Panc1 (cell line): Measurements from ENCODE around the gene C12orf75. TPM values are rescaled to one million over a fixed set of nuclear protein-coding genes. Genes with fewer than 3 reads are reported as not detected.

Experiments
- ATAC-seq: fragments of 200-7000 bp; cut with Tn5 transposase; 2 replicates; pipeline ENCODE4 v1.9.1; 2020; ENCODE audit warnings: mild to moderate bottlenecking, moderate library complexity
- BruUV-seq: library from RNA; stranded (reverse); fragments of 400-500 nt; replicated peaks from 2 replicates; lab custom pipeline; 2021; lab: Mats Ljungman, UMichigan
- CTCF ChIA-PET: fragments of 300-600 bp; sonication (Branson Sonifier 250); formaldehyde crosslinking; loops from one replicate; lab custom pipeline; 2022; ENCODE audit warnings: antibody characterized with exemption; lab: Charles Lee
- POLR2A ChIA-PET: fragments of 300-600 bp; sonication (Branson Sonifier 250); formaldehyde crosslinking; loops from one replicate; lab custom pipeline; 2022; ENCODE audit warnings: antibody characterized with exemption; lab: Charles Lee
- DNase-seq: peaks from one replicate; pipeline ENCODE4 v3.0.0-alpha.2; 2010; ENCODE audit warnings: low read depth, low spot score
- H3K27ac ChIP-seq: 2 replicates; pipeline ENCODE4 v1.5.1; 2011; ENCODE audit warnings: mild to moderate bottlenecking, low read length, inconsistent platforms
- H3K27me3 ChIP-seq: fragments of 200-500 bp; sonication (Bioruptor generic); 2 replicates; pipeline ENCODE4 v1.6.0; 2014; ENCODE audit warnings: low read length, inconsistent platforms; ENCODE audit not compliant: control insufficient read depth, insufficient read depth
- H3K36me3 ChIP-seq: fragments of 200-500 bp; sonication (Bioruptor generic); 2 replicates; pipeline ENCODE4 v1.5.1; 2014; ENCODE audit warnings: inconsistent platforms, mild to moderate bottlenecking, low read length, moderate library complexity; ENCODE audit not compliant: control insufficient read depth, insufficient read depth
- H3K4me1 ChIP-seq: 2 replicates; pipeline ENCODE4 v1.5.1; 2011; ENCODE audit warnings: inconsistent platforms, mild to moderate bottlenecking, low read length, moderate library complexity; ENCODE audit not compliant: control insufficient read depth, insufficient read depth
- H3K4me3 ChIP-seq, 2 experiments: 2 replicates each; pipeline ENCODE4 v1.5.1; 2011 to 2012; ENCODE audit warnings: low read depth in 2 of 2, low read length in 2 of 2, mild to moderate bottlenecking in 2 of 2, inconsistent platforms in 1 of 2, moderate library complexity in 1 of 2
- H3K9me3 ChIP-seq: fragments of 200-500 bp; sonication (Bioruptor generic); 2 replicates; pipeline ENCODE4 v1.5.1; 2014; ENCODE audit warnings: low read depth, mild to moderate bottlenecking, inconsistent platforms, low read length, moderate library complexity; ENCODE audit not compliant: control insufficient read depth, insufficient read depth
- CTCF ChIP-seq: fragments of 450-650 bp; IDR thresholded peaks from 2 replicates; pipeline ENCODE4 v1.5.1; 2017; ENCODE audit warnings: mild to moderate bottlenecking
- POLR2AphosphoS5 ChIP-seq: IDR thresholded peaks from 2 replicates; pipeline ENCODE4 v1.6.1; 2012; ENCODE audit warnings: mild to moderate bottlenecking, low read depth, low read length, moderate library complexity
- REST ChIP-seq, 2 experiments: IDR thresholded peaks; 2 replicates each; pipeline ENCODE4 v1.6.1; 2011 to 2012; ENCODE audit warnings: low read depth in 2 of 2, control low read depth in 1 of 2, low read length in 1 of 2, mild to moderate bottlenecking in 1 of 2, moderate library complexity in 1 of 2; ENCODE audit not compliant: insufficient read depth in 1 of 2
- SIN3A ChIP-seq: IDR thresholded peaks from 2 replicates; pipeline ENCODE4 v1.6.1; 2012; ENCODE audit warnings: low read depth, mild to moderate bottlenecking, low read length, moderate library complexity, borderline replicate concordance; ENCODE audit not compliant: insufficient read depth
- TCF7L2 ChIP-seq: IDR thresholded peaks from 2 replicates; pipeline ENCODE4 v1.6.1; 2011; ENCODE audit warnings: mild to moderate bottlenecking, low read depth, low read length, inconsistent platforms
- in situ Hi-C: cut with HindIII; loops from 2 replicates; pipeline ENCODE4 v1.10.0; 2016; ENCODE audit warnings: low sequenced_read_pairs, low pct_unique_long_range_greater_than_20kb
- intact Hi-C: fragments of 100-400 bp; cut with micrococcal nuclease; formaldehyde crosslinking; loops from one replicate; pipeline ENCODE4 v1.10.0; 2022; ENCODE audit not compliant: unreplicated experiment
- total RNA-seq: library from RNA; stranded (reverse); gene quantifications from one replicate; pipeline ENCODE4 v1.2.1, GENCODE V29; 2021; ENCODE audit not compliant: unreplicated experiment

C12orf75 gene
- total RNA-seq, 1 experiment from 2014 or later: 132 TPM

GRCh38 chr12:105322070-105322469 lies 8.4 kb upstream of the C12orf75 start:
- POLR2A ChIA-PET: no interaction called here
- intact Hi-C loops: no loop called here
- CTCF ChIA-PET: no interaction called here
- in situ Hi-C loops: no loop called here
- BruUV-seq: no TSS peak
- no peaks in the 10 kb centered on the region for H3K9me3 ChIP-seq
- H3K4me1 ChIP-seq: no peaks in the 10 kb centered on the region
- H3K27me3 ChIP-seq: no peaks in the 10 kb centered on the region
- DNase-seq (no peak), ATAC-seq (no peak)
- no peak overlapping the region for H3K27ac ChIP-seq
- no peaks in the 10 kb centered on the region for H3K36me3 ChIP-seq
- TF ChIP-seq POLR2AphosphoS5 (no peak), REST (IDR thresholded peaks at IDR 0.05; ENCODE audit: insufficient read depth in 1 of 2, low read depth in 2 of 2, low read length in 1 of 2) (no peak), TCF7L2 (no peak), SIN3A (no peak), CTCF (no peak)
- no peak overlapping the region for H3K4me3 ChIP-seq

- ChIA-PET CTCF (no interaction called here), POLR2A (no interaction called here)
- H3K9me3 ChIP-seq: no peaks in the 10 kb centered on the region
- no peaks in the 10 kb centered on the region for H3K27me3 ChIP-seq
- H3K4me1 ChIP-seq: peaks cover under 1% of the 10 kb centered on the region
- H3K27ac ChIP-seq: no peak overlapping the region
- no peak for TF ChIP-seq REST (IDR thresholded peaks at IDR 0.05; ENCODE audit: insufficient read depth in 1 of 2, low read depth in 2 of 2, low read length in 1 of 2)
- TF ChIP-seq POLR2AphosphoS5: no peak
- no peak for TF ChIP-seq SIN3A
- no peak for TF ChIP-seq TCF7L2
- TF ChIP-seq CTCF: no peak
- no TSS peak for BruUV-seq
- H3K36me3 ChIP-seq: no peaks in the 10 kb centered on the region
- intact Hi-C loops (no loop called here), in situ Hi-C loops (no loop called here)
- DNase-seq: no peak
- H3K4me3 ChIP-seq: no peak overlapping the region
- no peak for ATAC-seq
These were observed 5.8 kb upstream of the C12orf75 start for GRCh38 chr12:105324704-105325103.
